Mesendoderm (in vitro differentiated cells): ENCODE data around the gene MT1E.
"Not testable (repeated sequence)": the region's sequence is repeated elsewhere in the genome, so short reads cannot be mapped to it uniquely, and the experiment has no call there.

Experiments
- DNase-seq: peaks from one replicate; pipeline ENCODE4 v3.0.0; 2013
- H2AK5ac ChIP-seq: 2 replicates; pipeline ENCODE4 v1.6.1; 2013; ENCODE audit warnings: low read length, inconsistent platforms
- H2BK120ac ChIP-seq: 2 replicates; pipeline ENCODE4 v1.6.1; 2013; ENCODE audit warnings: low read depth, mild to moderate bottlenecking, low read length, moderate library complexity, mixed read lengths
- H2BK15ac ChIP-seq: replicated peaks from 2 replicates; pipeline ENCODE4 v1.6.1; 2013; ENCODE audit warnings: low read depth, mild to moderate bottlenecking, moderate library complexity
- H2BK5ac ChIP-seq: 2 replicates; pipeline ENCODE4 v1.6.1; 2013; ENCODE audit warnings: low read length, inconsistent platforms
- H3K18ac ChIP-seq: 2 replicates; pipeline ENCODE4 v1.6.1; 2013; ENCODE audit warnings: mild to moderate bottlenecking, low read length, mixed read lengths
- H3K23ac ChIP-seq: one replicate; pipeline ENCODE4 v1.6.1; 2013; ENCODE audit warnings: low read length
- H3K27ac ChIP-seq: 2 replicates; pipeline ENCODE4 v1.5.1; 2013; ENCODE audit warnings: low read depth, mild to moderate bottlenecking, inconsistent platforms, low read length, moderate library complexity
- H3K27me3 ChIP-seq: 2 replicates; pipeline ENCODE4 v1.6.1; 2013; ENCODE audit warnings: low read length, control low read depth, mild to moderate bottlenecking, inconsistent platforms; ENCODE audit not compliant: insufficient read depth, poor library complexity
- H3K36me3 ChIP-seq: 2 replicates; pipeline ENCODE4 v1.6.1; 2013; ENCODE audit warnings: low read length, inconsistent platforms; ENCODE audit not compliant: control insufficient read depth, insufficient read depth
- H3K4ac ChIP-seq: one replicate; pipeline ENCODE4 v1.6.1; 2013; ENCODE audit warnings: low read depth, mild to moderate bottlenecking, low read length, moderate library complexity
- H3K4me1 ChIP-seq: 2 replicates; pipeline ENCODE4 v1.6.1; 2013; ENCODE audit warnings: low read depth, low read length, inconsistent platforms; ENCODE audit not compliant: control insufficient read depth
- H3K4me2 ChIP-seq: 2 replicates; pipeline ENCODE4 v1.6.1; 2013; ENCODE audit warnings: low read length
- H3K4me3 ChIP-seq: 2 replicates; pipeline ENCODE4 v1.5.1; 2013; ENCODE audit warnings: mild to moderate bottlenecking, low read length
- H3K56ac ChIP-seq: one replicate; pipeline ENCODE4 v1.6.1; 2013; ENCODE audit warnings: low read length
- H3K79me1 ChIP-seq: 2 replicates; pipeline ENCODE4 v1.6.1; 2013; ENCODE audit warnings: low read length, inconsistent platforms
- H3K79me2 ChIP-seq: 2 replicates; pipeline ENCODE4 v1.6.1; 2013; ENCODE audit warnings: mild to moderate bottlenecking, low read length; ENCODE audit not compliant: control insufficient read depth, insufficient read depth
- H3K9ac ChIP-seq: 2 replicates; pipeline ENCODE4 v1.6.1; 2013; ENCODE audit warnings: low read length, inconsistent platforms
- H4K5ac ChIP-seq: one replicate; pipeline ENCODE4 v1.6.1; 2013; ENCODE audit warnings: low read length
- H4K8ac ChIP-seq: one replicate; pipeline ENCODE4 v1.6.1; 2013; ENCODE audit warnings: low read depth, mild to moderate bottlenecking, control low read depth, low read length, moderate library complexity
- WGBS: extraction: QIAGEN DNeasy Blood & Tissue Kit; methylation state at CpG from one replicate; pipeline ENCODE4 v1.1.7; 2013; ENCODE audit warnings: low lambda C conversion rate, missing lambda C conversion rate; ENCODE audit not compliant: insufficient coverage; ENCODE audit errors: extremely low coverage; 5-methylcytosine and 5-hydroxymethylcytosine counted together

Gene MT1E

DNA sequence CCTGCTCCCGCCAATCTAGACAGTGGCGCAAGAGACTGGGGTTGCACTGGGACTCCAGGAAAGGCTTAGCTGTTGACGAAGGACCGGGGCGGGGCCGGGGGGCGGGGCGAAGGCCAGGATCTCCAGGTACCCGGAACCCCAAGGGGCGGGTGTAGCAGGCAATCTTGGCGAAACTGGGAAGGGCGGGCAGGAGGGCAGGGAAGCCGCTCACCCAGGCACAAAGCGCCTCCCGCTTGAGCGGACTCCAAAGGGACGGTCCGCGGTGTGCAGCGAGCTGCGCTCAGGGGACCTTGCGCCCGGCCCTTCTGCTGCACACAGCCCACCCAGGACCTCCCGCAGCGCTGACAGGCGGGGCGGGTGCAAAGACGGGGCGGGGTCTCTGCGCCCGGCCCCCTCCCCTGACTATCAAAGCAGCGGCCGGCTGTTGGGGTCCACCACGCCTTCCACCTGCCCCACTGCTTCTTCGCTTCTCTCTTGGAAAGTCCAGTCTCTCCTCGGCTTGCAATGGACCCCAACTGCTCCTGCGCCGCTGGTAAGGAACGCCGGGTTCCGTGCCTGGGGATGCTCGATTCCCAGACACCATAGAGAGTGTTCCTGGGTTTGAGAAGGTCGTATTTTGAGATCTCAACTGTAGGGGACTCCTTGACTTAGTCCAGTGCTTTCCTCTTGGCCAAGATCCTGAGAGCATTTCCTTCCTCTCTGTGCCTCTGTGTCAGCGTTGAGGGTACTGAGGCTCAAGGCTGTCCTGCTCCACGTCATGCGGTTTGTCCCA, 32.2 kb downstream of the MT1E start, which contains the start of gene MT1F:
Gene MT1F, plus strand, starts transcription at position 405 of the 772 bp plus-strand sequence. Its CDS starts 100 bp downstream, at position 505.
- Histone ChIP-seq H4K5ac (no peak within 1 kb of the TSS), H3K56ac (peak within 1 kb of the TSS; percentile 90), H3K4ac (no peak within 1 kb of the TSS), H2AK5ac (no peak within 1 kb of the TSS), H3K9ac (peak within 1 kb of the TSS; percentile 63), H2BK5ac (no peak within 1 kb of the TSS), H3K36me3 (no peaks in the 10 kb centered on the region), H3K79me2 (no peaks in the 10 kb centered on the region), H3K27me3 (peaks cover 45% of the 10 kb centered on the region), H3K79me1 (no peaks in the 10 kb centered on the region), H2BK15ac (no peak within 1 kb of the TSS), H3K18ac (no peak within 1 kb of the TSS), H3K4me2 (peak within 1 kb of the TSS; percentile 33), H3K4me3 (peak within 1 kb of the TSS; percentile 37), H3K27ac (no peak within 1 kb of the TSS), H3K23ac (no peak within 1 kb of the TSS), H4K8ac (no peak within 1 kb of the TSS), H2BK120ac (no peak within 1 kb of the TSS), H3K4me1 (peaks cover 2% of the 10 kb centered on the region)
- DNase-seq, result peak; percentile 90
- no CpG with 5 or more reads among the region's 46 CpGs for WGBS

DNA sequence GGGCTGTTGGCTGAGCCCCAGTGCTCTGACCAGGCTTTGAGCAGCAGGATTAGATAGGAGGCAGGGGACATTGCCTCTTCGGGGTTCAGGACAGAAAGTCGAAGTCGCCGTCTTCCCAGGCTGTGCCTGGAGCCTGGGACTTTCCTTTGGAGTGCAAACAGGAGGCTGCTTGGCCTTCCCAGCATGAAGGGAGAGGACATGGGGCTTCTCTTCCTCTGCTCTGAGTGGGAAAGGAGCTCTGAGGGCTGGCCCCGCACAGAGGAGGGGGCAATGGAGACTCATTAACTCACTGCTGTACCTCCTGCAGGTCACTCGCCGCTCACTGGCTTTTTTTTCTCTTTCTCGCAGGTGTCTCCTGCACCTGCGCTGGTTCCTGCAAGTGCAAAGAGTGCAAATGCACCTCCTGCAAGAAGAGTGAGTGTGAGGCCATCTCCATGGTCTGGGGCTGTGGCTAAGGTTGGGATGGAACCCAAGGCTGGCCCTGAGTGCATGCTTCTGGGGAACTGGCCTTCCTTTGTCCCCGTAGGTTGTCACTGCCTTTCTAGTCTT, 32.8 kb downstream of the MT1E start:
- no CpG with 5 or more reads among the region's 10 CpGs for WGBS
- no peak overlapping the region for H4K8ac ChIP-seq

GRCh38 chr16:56662357-56663354, 37.1 kb downstream of the MT1E start:
- H3K36me3 ChIP-seq, result no peaks in the 10 kb centered on the region

More for the DNA sequence above, 32.8 kb downstream of the MT1E start:
- no peak overlapping the region for H3K56ac ChIP-seq
- no peak overlapping the region for H2BK15ac ChIP-seq
- no peaks in the 10 kb centered on the region for H3K79me1 ChIP-seq
- H3K79me2 ChIP-seq, result no peaks in the 10 kb centered on the region
- H4K5ac ChIP-seq, result no peak overlapping the region
- no peak overlapping the region for H2AK5ac ChIP-seq
- no peaks in the 10 kb centered on the region for H3K36me3 ChIP-seq
- H2BK5ac ChIP-seq, result no peak overlapping the region
- DNase-seq, result no peak
- H3K4me1 ChIP-seq, result peaks cover 2% of the 10 kb centered on the region
- no peak overlapping the region for H3K4me3 ChIP-seq
- H3K23ac ChIP-seq, result no peak overlapping the region
- H3K9ac ChIP-seq, result no peak overlapping the region
- H2BK120ac ChIP-seq, result no peak overlapping the region
- H3K27ac ChIP-seq, result no peak overlapping the region
- no peak overlapping the region for H3K18ac ChIP-seq
- peak overlapping the region; percentile 2 for H3K4me2 ChIP-seq
- no peak overlapping the region for H3K4ac ChIP-seq
- H3K27me3 ChIP-seq, result peaks cover 49% of the 10 kb centered on the region

GRCh38 chr16:56664506-56664905, 38.9 kb downstream of the MT1E start:
- Histone ChIP-seq H3K4ac (no peak overlapping the region), H3K27me3 (peaks cover 82% of the 10 kb centered on the region), H3K56ac (no peak overlapping the region), H3K36me3 (no peaks in the 10 kb centered on the region), H3K79me1 (no peaks in the 10 kb centered on the region), H2BK15ac (no peak overlapping the region), H3K27ac (no peak overlapping the region), H3K9ac (no peak overlapping the region), H2BK5ac (no peak overlapping the region), H4K5ac (no peak overlapping the region), H3K18ac (no peak overlapping the region), H3K4me3 (no peak overlapping the region), H4K8ac (no peak overlapping the region), H3K4me1 (no peaks in the 10 kb centered on the region), H2BK120ac (no peak overlapping the region), H3K79me2 (no peaks in the 10 kb centered on the region), H3K23ac (no peak overlapping the region), H3K4me2 (no peak overlapping the region), H2AK5ac (no peak overlapping the region)
- no CpG with 5 or more reads among the region's 1 CpG for WGBS
- no peak for DNase-seq

More at GRCh38 chr16:56662357-56663354, 37.1 kb downstream of the MT1E start:
- H3K4me1 ChIP-seq, result peaks cover 2% of the 10 kb centered on the region
- peak; percentile 44 for DNase-seq
- peaks cover 78% of the 10 kb centered on the region for H3K27me3 ChIP-seq
- H4K8ac ChIP-seq, result no peak overlapping the region
- WGBS, result no CpG with 5 or more reads among the region's 48 CpGs
- H2BK5ac ChIP-seq, result no peak overlapping the region
- H3K4me2 ChIP-seq, result peak overlapping the region; percentile 10
- no peak overlapping the region for H2BK120ac ChIP-seq
- no peaks in the 10 kb centered on the region for H3K79me2 ChIP-seq
- H3K4me3 ChIP-seq, result no peak overlapping the region
- no peak overlapping the region for H2AK5ac ChIP-seq
- H3K56ac ChIP-seq, result no peak overlapping the region
- H3K23ac ChIP-seq, result no peak overlapping the region
- no peak overlapping the region for H4K5ac ChIP-seq
- no peak overlapping the region for H2BK15ac ChIP-seq
- no peak overlapping the region for H3K18ac ChIP-seq
- no peaks in the 10 kb centered on the region for H3K79me1 ChIP-seq
- no peak overlapping the region for H3K9ac ChIP-seq
- no peak overlapping the region for H3K4ac ChIP-seq
- no peak overlapping the region for H3K27ac ChIP-seq

DNA sequence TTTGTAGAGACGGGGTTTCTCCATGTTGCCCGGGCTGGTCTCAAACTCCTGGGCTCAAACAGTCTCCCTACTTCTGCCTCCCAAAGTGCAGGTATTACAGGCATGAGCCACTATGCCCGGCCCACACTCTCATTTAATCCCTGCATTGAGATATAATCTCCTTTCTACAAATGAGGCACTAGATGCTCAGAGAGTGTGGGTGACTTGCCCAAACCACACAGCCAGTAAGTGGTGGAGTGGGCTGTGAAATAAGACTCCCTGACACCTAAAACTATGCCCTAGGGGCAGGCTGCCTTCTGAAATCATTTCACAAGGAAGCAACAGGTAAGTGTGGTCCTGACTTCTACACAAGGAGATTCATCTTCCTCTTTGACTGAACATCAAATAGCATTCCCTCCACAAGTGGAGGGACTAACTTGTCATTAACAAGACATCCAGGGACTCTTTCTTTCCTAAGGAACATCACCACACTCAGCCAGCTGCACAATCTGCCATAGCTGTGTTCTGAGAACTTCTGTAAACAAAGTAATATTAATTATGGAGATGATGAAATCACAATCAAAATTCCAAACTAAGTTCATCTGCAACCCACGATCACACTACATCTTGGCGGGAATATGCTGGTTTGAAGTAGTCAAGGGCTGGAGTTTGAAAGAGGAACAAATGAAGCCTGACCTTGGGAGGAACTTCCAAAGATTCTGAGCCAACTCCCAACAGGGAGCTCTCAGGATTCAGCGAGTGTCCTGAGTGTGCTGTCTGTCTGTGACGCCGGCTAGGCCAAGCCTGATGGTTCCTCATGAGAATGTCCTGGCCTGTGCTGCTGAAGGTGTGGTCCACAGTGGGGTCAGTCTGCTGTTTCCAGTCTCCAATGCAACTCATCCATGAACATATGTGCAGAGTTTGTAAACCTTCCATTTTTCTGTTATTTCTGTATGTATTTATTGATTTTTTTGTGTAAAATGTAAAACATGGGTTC, 40.0 kb downstream of the MT1E start:
- no CpG with 5 or more reads among the region's 8 CpGs for WGBS
- not testable (repeated sequence) for H3K79me1 ChIP-seq

More for the DNA sequence above, 40.0 kb downstream of the MT1E start:
- not testable (repeated sequence) for H3K4me2 ChIP-seq, H2AK5ac ChIP-seq, H3K4me3 ChIP-seq, H4K8ac ChIP-seq, H2BK120ac ChIP-seq, H3K79me2 ChIP-seq, H3K4me1 ChIP-seq, H3K9ac ChIP-seq, H3K56ac ChIP-seq, H3K18ac ChIP-seq, H2BK5ac ChIP-seq, H2BK15ac ChIP-seq, H3K23ac ChIP-seq, H4K5ac ChIP-seq, DNase-seq, H3K36me3 ChIP-seq, H3K4ac ChIP-seq, H3K27ac ChIP-seq
- H3K27me3 ChIP-seq, result peaks cover 82% of the 10 kb centered on the region
